GM12873 (cell line): Measurements from ENCODE around the gene RCOR3.

ENCODE experiments used
- TF ChIP-seq, protein P1 (sequence below): IDR thresholded peaks from 2 replicates; pipeline ENCODE4 v1.5.1; 2012; ENCODE audit warnings: low read depth, mild to moderate bottlenecking, moderate library complexity, low read length, control low read depth; ENCODE audit not compliant: insufficient read depth; ENCODE audit errors: missing control alignments

RCOR3 gene

GRCh38 chr1:211281320-211282022, 22.3 kb downstream of the RCOR3 start:
- TF ChIP-seq, protein P1, sequence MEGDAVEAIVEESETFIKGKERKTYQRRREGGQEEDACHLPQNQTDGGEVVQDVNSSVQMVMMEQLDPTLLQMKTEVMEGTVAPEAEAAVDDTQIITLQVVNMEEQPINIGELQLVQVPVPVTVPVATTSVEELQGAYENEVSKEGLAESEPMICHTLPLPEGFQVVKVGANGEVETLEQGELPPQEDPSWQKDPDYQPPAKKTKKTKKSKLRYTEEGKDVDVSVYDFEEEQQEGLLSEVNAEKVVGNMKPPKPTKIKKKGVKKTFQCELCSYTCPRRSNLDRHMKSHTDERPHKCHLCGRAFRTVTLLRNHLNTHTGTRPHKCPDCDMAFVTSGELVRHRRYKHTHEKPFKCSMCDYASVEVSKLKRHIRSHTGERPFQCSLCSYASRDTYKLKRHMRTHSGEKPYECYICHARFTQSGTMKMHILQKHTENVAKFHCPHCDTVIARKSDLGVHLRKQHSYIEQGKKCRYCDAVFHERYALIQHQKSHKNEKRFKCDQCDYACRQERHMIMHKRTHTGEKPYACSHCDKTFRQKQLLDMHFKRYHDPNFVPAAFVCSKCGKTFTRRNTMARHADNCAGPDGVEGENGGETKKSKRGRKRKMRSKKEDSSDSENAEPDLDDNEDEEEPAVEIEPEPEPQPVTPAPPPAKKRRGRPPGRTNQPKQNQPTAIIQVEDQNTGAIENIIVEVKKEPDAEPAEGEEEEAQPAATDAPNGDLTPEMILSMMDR, result no peak

GRCh38 chr1:211282023-211282373, 22.8 kb downstream of the RCOR3 start:
- TF ChIP-seq, protein P1, result no peak

GRCh38 chr1:211285196-211285595, 26.0 kb downstream of the RCOR3 start:
- TF ChIP-seq, protein P1, result no peak

DNA sequence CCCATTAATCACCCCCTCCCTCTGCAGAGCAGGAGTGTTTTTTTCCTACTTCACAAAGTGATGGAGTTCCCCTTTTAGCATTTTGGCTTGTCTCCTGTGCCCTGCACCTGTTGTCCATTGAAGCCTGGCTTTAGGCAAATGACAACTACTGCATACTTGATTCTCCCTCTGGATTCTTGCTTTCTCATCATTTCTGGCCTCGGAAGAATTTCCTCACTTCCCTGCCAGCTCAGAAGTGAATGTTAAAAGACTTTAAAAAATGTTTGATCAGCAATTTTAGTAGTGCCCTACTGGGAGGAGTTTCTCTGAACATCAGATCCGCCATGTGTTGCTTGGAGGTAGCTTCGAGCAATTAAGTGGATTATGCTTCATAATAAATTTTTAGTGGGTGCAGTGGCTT, 28.1 kb downstream of the RCOR3 start:
- TF ChIP-seq, protein P1, result no peak

DNA sequence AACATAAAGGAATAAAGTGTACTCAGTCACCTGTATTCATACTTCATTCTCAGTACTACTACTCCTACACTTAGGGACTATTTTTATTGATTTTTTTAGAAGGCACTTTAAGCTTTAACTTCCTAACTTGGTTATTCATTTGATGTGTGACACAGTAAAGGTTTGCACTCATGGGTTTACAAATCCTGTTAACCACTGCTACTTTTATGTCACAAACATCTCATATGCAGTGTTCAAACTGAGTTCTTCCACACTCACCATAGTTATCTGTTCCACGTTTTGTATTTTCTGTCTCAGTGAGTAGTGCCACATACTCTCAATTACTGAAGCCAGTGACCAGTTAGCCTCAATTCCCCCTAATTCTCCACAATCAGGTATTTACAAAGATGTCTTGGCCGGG, 33.2 kb downstream of the RCOR3 start:
- TF ChIP-seq, protein P1, result no peak

DNA sequence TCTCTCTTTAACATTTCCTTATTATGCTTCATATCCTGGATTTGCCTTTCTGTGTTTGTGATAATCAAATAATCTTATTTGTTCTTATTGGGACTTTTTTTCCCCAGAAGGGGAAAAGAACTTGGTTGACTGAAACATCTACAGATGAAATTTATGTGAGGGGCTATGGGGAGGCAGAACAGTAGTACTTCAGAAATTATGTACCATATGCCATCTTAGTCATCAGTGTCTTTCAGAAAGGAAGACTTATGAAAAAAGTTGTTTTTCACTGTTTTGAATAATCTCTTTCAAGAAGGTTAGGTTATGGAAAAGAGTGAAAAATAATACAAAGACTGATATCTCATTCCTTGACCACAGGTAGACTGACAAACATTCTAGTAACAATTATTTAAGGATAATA, 37.2 kb downstream of the RCOR3 start:
- TF ChIP-seq, protein P1, result no peak

GRCh38 chr1:211305044-211305443, 45.9 kb downstream of the RCOR3 start:
- TF ChIP-seq, protein P1, result no peak
